SK-N-SH treated with all-trans-retinoic acid at 6 μM for 48 hours (cell line): ENCODE results near the gene NCL.
A peak's percentile ranks its signal among the peaks of the same experiment; 100 is the strongest.
"Not testable (repeated sequence)": the region's sequence is repeated elsewhere in the genome, so short reads cannot be mapped to it uniquely, and the experiment has no call there.

Source experiments
- ATAC-seq: fragments of 200-7000 bp; cut with Tn5 transposase; 3 replicates; pipeline ENCODE4 v1.9.1; 2020; ENCODE audit warnings: mild to moderate bottlenecking, moderate library complexity
- ARNTL ChIP-seq: fragments of 450-650 bp; formaldehyde crosslinking; IDR thresholded peaks from 2 replicates; pipeline ENCODE4 v1.5.0; 2020; ENCODE audit warnings: low read depth, mild to moderate bottlenecking, moderate library complexity, borderline replicate concordance
- CSDC2 ChIP-seq: fragments of 250-450 bp; sonication (Bioruptor Pico); IDR thresholded peaks from 2 replicates; pipeline ENCODE4 v1.5.0; 2020; ENCODE audit warnings: mild to moderate bottlenecking, moderate library complexity
- ESRRG ChIP-seq: fragments of 250-450 bp; sonication (Bioruptor Pico); IDR thresholded peaks from 2 replicates; pipeline ENCODE4 v1.6.1; 2021; ENCODE audit warnings: mild to moderate bottlenecking
- ISL1 ChIP-seq: fragments of 250-450 bp; sonication (Bioruptor Pico); IDR thresholded peaks from 2 replicates; pipeline ENCODE4 v2.1.2; 2022; ENCODE audit warnings: mild to moderate bottlenecking, moderate library complexity
- OSR1 ChIP-seq: fragments of 250-450 bp; sonication (Bioruptor Pico); IDR thresholded peaks from 2 replicates; pipeline ENCODE4 v1.8.0; 2022; ENCODE audit warnings: moderate library complexity, mild to moderate bottlenecking, inconsistent platforms
- RARB ChIP-seq: fragments of 250-450 bp; sonication (Bioruptor Pico); IDR thresholded peaks from 2 replicates; pipeline ENCODE4 v1.8.0; 2021; ENCODE audit warnings: mild to moderate bottlenecking, moderate library complexity
- SNAI2 ChIP-seq: fragments of 250-450 bp; sonication (Bioruptor Pico); IDR thresholded peaks from 2 replicates; pipeline ENCODE4 v1.5.0; 2020; ENCODE audit warnings: mild to moderate bottlenecking, moderate library complexity
- TCF4 ChIP-seq: fragments of 250-450 bp; sonication (Bioruptor Pico); IDR thresholded peaks from 2 replicates; pipeline ENCODE4 v1.8.0; 2021; ENCODE audit warnings: mild to moderate bottlenecking, moderate library complexity, borderline replicate concordance
- ZC3H10 ChIP-seq: fragments of 250-450 bp; sonication (Bioruptor Pico); IDR thresholded peaks from 2 replicates; pipeline ENCODE4 v1.5.1; 2021; ENCODE audit warnings: mild to moderate bottlenecking, moderate library complexity
- TF ChIP-seq, protein P1 (sequence below): fragments of 250-450 bp; sonication (Bioruptor Pico); IDR thresholded peaks from 2 replicates; pipeline ENCODE4 v1.8.0; 2020; ENCODE audit warnings: mild to moderate bottlenecking, moderate library complexity, borderline replicate concordance
- TF ChIP-seq, protein P2 (sequence below): fragments of 250-450 bp; sonication (Bioruptor Pico); IDR thresholded peaks from 2 replicates; pipeline ENCODE4 v1.8.0; 2021; ENCODE audit warnings: low read depth, mild to moderate bottlenecking, moderate library complexity, borderline replicate concordance

The NCL gene

DNA sequence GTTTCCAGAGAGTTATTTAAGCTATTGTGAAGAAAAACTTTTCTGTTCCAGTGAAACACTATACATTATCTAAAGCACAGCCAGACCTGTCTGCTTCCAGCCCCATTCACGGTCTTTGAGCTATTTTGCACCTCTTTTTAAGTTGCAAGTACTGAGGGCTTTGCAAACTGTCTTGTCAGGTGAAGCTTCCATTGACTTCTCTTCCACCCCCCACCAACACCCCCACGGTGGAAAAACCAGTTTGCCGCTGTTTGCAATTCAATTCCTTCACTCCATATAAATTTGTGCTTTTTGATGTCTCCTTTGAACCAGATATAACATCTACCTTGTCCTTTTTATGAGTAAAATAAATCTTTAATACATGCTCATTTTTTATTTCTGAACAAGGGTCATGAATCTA, 53.0 kb downstream of the NCL start (continued):
- TF ChIP-seq, protein P1, sequence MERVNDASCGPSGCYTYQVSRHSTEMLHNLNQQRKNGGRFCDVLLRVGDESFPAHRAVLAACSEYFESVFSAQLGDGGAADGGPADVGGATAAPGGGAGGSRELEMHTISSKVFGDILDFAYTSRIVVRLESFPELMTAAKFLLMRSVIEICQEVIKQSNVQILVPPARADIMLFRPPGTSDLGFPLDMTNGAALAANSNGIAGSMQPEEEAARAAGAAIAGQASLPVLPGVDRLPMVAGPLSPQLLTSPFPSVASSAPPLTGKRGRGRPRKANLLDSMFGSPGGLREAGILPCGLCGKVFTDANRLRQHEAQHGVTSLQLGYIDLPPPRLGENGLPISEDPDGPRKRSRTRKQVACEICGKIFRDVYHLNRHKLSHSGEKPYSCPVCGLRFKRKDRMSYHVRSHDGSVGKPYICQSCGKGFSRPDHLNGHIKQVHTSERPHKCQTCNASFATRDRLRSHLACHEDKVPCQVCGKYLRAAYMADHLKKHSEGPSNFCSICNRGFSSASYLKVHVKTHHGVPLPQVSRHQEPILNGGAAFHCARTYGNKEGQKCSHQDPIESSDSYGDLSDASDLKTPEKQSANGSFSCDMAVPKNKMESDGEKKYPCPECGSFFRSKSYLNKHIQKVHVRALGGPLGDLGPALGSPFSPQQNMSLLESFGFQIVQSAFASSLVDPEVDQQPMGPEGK (CRISPR knock-in tag): no peak

DNA sequence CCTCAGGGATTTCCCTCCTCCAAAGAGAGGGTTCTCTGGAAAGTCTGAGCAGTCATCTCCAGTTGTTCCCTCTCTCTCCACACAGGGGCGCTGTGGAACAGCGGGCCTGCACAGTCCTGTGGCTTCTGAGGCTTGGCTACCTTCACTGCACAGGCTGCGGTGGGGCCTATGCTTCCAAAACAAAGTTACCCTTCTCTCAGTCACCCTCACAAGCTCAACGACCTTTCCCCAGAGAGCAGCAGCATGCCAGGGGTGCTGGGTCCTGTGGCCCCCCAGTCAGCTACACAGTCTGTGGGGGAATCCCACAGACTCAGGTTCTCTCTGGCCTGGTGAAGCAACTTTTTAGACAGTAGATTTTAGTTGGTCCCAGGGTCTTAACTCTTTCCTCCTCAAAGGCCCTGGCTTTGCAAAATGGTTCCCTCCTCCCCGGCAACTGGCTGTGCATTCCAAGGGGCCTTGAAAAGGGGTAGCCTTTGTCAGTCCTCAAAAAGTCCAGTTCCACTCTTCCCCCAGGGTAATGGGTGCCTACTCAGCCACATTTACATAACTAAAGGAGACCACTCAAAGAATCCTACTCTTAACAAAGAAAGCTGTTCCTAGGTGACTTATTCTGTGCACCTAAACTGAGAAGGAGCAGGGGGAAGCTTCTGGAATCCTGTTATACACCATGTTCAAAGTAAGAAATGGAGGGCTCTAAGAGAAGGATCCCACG, 53.8 kb downstream of the NCL start:
- TF ChIP-seq ESRRG (CRISPR knock-in tag) (no peak), ISL1 (CRISPR knock-in tag) (no peak), ARNTL (CRISPR knock-in tag) (no peak), TCF4 (CRISPR knock-in tag) (no peak)
- TF ChIP-seq, protein P2, sequence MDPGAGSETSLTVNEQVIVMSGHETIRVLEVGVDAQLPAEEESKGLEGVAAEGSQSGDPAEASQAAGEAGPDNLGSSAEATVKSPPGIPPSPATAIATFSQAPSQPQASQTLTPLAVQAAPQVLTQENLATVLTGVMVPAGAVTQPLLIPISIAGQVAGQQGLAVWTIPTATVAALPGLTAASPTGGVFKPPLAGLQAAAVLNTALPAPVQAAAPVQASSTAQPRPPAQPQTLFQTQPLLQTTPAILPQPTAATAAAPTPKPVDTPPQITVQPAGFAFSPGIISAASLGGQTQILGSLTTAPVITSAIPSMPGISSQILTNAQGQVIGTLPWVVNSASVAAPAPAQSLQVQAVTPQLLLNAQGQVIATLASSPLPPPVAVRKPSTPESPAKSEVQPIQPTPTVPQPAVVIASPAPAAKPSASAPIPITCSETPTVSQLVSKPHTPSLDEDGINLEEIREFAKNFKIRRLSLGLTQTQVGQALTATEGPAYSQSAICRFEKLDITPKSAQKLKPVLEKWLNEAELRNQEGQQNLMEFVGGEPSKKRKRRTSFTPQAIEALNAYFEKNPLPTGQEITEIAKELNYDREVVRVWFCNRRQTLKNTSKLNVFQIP: no peak
- no peak for ATAC-seq

DNA sequence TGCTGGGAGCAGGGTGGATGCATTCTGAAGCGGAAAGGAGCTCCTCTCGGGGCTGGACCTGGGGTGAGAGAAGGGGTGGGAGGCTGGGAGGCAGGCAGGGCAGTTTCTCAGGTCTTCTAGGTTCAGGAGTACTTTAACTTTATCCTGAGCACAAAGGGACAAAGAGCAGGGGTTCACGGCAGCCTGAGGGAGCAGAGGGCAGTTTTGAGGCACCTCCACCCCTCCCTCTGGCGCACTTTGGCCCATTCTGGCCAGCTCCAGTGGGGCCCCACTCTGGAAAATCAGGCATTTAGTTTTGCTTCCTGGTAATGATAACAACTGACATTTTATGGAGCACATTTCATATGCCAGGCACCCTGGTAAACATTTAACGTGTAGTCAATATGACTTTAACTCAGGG, 54.5 kb downstream of the NCL start:
- ATAC-seq: no peak
- TF ChIP-seq, protein P2: no peak
- TF ChIP-seq ESRRG (CRISPR knock-in tag) (no peak), SNAI2 (no peak), CSDC2 (no peak), ZC3H10 (CRISPR knock-in tag) (no peak), OSR1 (CRISPR knock-in tag) (no peak), RARB (CRISPR knock-in tag) (no peak)
- TF ChIP-seq, all 23 proteins: peak for 0

DNA sequence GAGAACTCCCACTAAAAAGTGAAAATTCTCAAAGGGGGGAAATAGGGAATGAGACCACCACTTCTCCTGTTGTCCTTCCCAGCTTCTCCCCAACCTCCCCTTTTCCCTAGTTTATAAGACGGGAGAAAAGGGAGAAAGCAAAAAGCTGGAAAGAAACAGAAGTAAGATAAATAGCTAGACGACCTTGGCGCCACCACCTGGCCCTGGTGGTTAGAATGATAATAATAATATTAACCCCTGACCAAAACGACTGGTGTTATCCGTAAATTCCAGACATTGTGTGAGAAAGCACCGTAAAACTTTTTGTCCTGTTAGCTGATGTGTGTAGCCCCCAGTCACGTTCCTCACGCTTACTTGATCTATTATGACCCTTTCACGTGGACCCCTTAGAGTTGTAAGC, 56.0 kb downstream of the NCL start:
- not testable (repeated sequence) for ATAC-seq

DNA sequence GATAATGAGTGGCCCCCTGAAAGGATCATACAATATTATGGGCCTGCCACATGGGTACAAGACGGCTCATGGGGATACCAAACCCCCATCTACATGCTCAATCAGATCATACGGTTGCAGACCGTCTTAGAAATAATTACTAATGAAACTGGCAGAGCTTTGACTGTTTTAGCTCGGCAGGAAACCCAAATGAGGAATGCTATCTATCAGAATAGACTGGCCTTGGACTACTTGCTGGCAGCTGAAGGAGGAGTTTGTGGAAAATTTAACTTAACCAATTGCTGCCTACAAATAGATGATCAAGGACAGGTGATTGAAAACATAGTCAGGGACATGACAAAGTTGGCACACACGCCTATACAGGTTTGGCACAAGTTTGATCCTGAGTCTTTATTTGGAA, 56.6 kb downstream of the NCL start:
- not testable (repeated sequence) for ATAC-seq

DNA sequence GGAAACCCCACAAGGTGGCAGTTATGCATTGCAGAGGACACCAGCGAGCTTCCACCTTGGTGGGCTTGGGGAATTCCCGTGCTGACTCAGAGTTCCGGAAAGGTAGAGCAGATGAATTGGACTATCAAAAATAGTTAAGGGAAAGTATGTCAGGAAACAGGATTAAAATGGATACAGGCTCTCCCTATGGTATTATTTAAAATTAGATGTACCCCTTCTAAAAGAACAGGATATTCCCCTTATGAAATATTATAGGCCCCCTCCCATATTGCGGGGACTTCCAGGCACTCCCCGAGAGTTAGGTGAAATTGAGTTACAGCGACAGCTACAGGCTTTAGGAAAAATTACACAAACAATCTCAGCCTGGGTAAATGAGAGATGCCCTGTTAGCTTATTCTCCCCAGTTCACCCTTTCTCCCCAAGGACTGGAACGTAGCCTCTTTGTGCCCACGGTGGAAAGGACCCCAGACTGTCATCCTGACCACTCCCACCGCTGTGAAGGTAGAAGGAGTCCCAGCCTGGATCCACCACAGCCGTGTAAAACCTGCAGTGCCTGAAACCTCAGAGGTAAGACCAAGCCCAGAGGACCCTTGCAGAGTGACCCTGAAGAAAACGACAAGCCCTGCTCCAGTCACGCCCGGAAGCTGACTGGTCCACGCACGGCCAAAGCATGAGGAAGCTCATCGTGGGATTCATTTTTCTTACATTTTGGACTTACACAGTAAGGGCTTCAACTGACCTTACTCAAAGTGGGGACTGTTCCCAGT, 58.5 kb downstream of the NCL start:
- peak; percentile 63; the same call in 2 of the 3 replicates for ATAC-seq

DNA sequence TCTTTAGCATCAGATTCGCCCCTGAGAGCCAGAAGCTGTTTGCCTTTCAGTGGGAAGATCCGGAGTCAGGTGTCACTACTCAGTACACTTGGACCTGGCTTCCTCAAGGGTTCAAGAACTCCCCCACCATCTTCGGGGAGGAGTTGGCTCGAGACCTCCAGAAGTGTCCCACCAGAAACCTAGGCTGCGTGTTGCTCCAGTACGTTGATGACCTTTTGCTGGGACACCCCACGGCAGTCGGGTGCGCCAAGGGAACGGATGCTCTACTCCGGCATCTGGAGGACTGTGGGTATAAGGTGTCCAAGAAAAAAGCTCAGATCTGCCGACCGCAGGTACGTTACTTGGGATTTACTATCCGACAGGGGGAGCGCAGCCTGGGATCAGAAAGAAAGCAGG, 60.1 kb downstream of the NCL start:
- not testable (repeated sequence) for ATAC-seq
